Peyer's patch (tissue), 4 donors: Measurements from ENCODE around the gene ZNF280A.

Experiments used
- POLR2A ChIP-seq, 2 donors: fragments of 450-650 bp; IDR thresholded peaks; one replicate each; pipeline ENCODE4 v1.5.1; 2017; ENCODE audit warnings: antibody characterized with exemption in 2 of 2, mild to moderate bottlenecking in 2 of 2, moderate library complexity in 2 of 2
- TF ChIP-seq, protein P1 (sequence below), 6 experiments: fragments of 450-650 bp in 4 of 6; fragments of 200-600 bp in 2 of 6; sonication (generic) in 1 of 6; IDR thresholded peaks; one replicate each; pipeline ENCODE4 v1.5.1; 2017 to 2019; ENCODE audit warnings: antibody characterized with exemption in 6 of 6, mild to moderate bottlenecking in 3 of 6, moderate library complexity in 1 of 6

DNA sequence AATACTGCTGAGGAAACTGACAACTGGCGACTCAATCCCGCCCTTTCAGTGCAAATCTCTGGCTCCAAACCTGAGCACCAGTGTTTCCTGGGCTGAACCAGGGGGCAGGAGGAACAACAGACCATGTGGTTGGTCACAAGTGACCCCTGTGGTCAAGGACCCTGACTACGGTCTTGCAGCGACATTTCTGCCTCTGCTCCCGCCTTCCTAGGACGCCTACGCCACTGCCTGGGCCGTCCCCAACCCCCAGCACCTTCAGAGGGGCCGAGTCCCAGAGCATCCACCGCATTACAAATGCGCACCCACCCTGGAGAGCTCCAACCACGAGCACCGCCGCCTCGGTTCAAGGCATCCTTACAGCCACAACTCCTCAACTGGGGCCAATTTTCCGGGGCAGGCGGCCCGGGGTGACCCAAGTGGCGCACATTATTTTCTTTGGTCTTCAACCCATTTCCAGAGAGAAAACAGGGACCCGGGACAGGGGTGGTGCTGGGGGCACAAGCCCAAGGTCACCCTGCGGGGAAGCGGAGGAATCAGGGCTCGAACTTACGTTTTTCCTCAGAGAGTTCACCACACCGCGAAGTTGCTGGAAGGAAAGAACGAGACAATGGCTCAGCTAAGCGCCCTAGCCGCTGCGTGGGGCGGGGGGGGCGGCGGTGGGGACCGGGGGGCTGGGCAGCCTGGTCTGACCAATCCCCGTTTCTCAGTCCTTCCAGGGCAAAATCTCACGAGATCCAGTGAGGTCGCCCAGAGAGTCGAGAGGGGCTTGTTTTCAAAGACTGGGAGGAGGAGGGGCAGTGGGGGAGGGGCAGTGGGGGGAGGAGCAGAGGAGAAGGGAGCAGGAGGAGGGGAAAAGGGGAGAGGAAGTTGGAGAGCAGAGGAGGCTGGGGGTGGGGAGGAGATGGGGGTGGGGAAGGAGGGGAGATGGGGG is 37.2 kb upstream of the ZNF280A start:
- TF ChIP-seq, protein P1, sequence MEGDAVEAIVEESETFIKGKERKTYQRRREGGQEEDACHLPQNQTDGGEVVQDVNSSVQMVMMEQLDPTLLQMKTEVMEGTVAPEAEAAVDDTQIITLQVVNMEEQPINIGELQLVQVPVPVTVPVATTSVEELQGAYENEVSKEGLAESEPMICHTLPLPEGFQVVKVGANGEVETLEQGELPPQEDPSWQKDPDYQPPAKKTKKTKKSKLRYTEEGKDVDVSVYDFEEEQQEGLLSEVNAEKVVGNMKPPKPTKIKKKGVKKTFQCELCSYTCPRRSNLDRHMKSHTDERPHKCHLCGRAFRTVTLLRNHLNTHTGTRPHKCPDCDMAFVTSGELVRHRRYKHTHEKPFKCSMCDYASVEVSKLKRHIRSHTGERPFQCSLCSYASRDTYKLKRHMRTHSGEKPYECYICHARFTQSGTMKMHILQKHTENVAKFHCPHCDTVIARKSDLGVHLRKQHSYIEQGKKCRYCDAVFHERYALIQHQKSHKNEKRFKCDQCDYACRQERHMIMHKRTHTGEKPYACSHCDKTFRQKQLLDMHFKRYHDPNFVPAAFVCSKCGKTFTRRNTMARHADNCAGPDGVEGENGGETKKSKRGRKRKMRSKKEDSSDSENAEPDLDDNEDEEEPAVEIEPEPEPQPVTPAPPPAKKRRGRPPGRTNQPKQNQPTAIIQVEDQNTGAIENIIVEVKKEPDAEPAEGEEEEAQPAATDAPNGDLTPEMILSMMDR (IDR thresholded peaks at IDR 0.05), result no peak
- no peak for TF ChIP-seq POLR2A (IDR thresholded peaks at IDR 0.05)
